Activated naive CD4-positive, alpha-beta T cell treated with anti-CD3 and anti-CD28 coated beads, Interleukin-2, amount 50 U/mL, for 24 hours (primary cell): ENCODE results near the gene PMF1.

Experiments
- H3K27ac Mint-ChIP-seq: one replicate; pipeline ENCODE4 v1.8.0; 2021; ENCODE audit warnings: mild to moderate bottlenecking, mixed read lengths
- H3K27me3 Mint-ChIP-seq: one replicate; pipeline ENCODE4 v1.8.0; 2021; ENCODE audit warnings: mixed read lengths
- H3K36me3 Mint-ChIP-seq: one replicate; pipeline ENCODE4 v1.8.0; 2021; ENCODE audit warnings: mixed read lengths
- H3K4me1 Mint-ChIP-seq: one replicate; pipeline ENCODE4 v1.8.0; 2021; ENCODE audit warnings: mixed read lengths
- H3K4me3 Mint-ChIP-seq: one replicate; pipeline ENCODE4 v1.8.0; 2021; ENCODE audit warnings: mild to moderate bottlenecking, mixed read lengths
- H3K9me3 Mint-ChIP-seq: one replicate; pipeline ENCODE4 v1.8.0; 2021; ENCODE audit warnings: mixed read lengths

Gene PMF1

DNA sequence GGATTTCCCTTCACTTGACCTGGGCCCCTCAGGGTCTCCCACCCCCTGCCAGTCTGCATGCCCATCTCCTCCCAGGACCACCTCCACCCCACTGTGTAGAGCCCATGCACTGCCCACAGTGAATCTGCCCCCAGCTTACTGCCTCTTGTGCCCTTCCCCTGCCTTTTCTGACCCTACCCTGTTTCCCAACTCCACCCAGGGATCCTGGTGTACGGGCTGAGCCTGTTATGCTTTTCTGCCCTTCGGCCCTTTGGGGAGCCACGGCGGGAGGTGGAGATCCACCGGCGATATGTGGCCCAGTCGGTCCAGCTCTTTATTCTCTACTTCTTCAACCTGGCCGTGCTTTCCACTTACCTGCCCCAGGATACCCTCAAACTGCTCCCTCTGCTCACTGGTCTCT is 73.3 kb downstream of the PMF1 start:
- H3K27me3 Mint-ChIP-seq: no peaks in the 10 kb centered on the region
- H3K4me3 Mint-ChIP-seq: no peak overlapping the region
- peak overlapping the region; percentile 51 for H3K27ac Mint-ChIP-seq
- H3K4me1 Mint-ChIP-seq: peaks cover 23% of the 10 kb centered on the region
- no peaks in the 10 kb centered on the region for H3K9me3 Mint-ChIP-seq
- H3K36me3 Mint-ChIP-seq: peaks cover 2% of the 10 kb centered on the region
